ENCODE results near the gene NFAT5.
A peak's percentile ranks its signal among the peaks of the same experiment; 100 is the strongest.

The NFAT5 gene

DNA sequence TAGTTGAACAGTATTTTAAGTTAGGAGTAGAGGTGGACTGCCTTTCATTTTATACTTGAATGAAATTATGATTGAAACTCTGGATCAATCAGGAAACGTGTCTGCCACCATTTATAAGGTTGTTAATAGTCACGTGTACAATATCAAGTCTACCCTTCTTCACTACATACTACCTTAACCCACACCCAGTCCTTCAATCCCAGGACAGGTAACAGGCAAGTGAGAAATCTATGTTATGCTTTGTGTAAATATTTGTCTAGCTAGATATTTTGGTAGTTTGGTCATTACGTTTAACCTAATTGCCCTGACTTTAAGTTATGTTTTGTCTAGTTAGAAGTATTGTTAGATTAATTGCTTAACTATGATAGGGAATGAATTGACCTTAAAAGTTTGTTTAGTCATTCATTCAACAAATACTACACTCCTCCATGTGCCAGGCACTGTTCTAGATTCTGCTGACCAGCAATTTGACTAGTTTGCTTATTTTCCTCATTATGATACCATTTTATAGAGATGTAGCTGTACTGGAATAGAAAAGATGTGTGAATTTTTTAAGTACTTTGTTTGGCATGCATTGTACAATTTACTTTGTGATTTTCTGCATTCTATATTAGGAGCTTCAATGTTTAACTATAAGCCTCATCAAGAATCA, 88.6 kb downstream of the NFAT5 start:
- DNase-seq, result no peak

DNA sequence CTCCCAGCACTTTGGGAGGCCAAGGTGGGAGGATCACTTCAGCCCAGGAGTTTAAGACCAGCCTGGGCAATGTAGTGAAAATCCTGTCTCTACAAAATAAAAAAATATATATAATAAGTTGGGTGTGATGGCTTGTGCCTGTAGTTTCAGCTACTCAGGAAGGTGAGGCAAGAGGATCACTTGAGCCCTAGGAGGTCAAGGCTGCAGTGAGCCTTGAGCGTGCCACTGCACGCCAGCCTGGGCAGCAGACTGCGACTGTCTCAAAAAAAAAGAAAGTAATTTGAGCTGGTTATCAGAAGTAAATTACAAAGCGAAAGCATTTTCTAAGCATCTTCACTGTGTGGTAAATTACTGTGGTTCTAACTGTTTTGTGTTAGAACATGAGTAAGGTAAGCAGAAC, 94.4 kb downstream of the NFAT5 start:
- DNase-seq, result no peak

DNA sequence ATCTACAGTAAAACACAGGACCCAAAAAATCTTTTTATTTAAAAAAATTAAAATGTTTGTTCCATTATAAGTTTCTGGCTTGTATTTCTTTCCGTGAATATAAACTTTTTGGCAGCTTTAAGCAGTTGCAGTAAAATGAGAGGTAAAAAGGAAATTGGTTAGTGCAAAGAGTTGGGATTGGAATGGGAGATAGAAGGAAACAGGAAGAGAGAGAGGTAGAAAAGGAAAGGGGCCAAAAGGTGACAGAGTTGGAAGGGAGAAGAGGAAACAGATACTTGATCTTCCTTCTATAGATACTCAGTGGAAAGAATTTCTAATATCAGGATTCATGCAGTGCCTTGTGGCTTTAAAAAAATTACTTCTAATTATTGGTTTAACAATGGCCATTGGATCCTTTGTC, 97.1 kb downstream of the NFAT5 start:
- no peak for DNase-seq

DNA sequence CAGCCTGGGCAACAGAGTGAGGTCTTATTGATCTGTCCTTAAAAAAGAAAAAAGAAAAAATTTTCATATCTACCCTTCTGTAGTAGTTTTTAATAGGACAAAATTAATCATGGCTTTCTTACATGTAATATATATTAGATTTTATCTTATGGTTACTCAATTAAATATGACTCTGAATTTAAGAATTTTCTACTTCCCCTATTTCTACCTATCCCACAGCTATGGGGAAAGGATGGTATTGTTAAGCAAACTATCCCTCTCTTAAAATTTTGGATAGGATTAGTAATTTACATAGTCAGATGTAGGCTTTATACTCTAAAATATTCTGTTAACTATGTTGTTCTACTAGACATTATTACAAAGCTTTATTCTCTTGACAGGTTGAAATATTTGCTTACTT, 98.1 kb downstream of the NFAT5 start:
- no peak for DNase-seq

DNA sequence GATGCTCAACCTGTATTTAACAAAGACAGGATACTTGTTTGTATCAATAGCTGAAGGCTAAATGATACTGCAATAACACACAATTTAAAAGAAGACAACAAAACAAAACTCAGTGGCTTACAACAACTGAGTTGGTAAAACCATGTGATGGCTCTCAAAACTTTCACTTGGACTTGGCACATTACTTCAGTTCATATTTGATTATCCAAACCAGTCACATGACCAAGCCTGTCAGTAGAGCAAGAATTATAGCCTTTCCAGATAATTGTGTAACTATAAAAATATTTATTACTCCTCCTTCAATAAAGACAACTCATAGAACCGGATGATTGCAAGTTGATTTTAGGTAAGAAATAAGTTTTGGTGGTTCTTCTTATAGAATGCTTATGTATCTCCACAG, 103.8 kb downstream of the NFAT5 start:
- no peak for DNase-seq

DNA sequence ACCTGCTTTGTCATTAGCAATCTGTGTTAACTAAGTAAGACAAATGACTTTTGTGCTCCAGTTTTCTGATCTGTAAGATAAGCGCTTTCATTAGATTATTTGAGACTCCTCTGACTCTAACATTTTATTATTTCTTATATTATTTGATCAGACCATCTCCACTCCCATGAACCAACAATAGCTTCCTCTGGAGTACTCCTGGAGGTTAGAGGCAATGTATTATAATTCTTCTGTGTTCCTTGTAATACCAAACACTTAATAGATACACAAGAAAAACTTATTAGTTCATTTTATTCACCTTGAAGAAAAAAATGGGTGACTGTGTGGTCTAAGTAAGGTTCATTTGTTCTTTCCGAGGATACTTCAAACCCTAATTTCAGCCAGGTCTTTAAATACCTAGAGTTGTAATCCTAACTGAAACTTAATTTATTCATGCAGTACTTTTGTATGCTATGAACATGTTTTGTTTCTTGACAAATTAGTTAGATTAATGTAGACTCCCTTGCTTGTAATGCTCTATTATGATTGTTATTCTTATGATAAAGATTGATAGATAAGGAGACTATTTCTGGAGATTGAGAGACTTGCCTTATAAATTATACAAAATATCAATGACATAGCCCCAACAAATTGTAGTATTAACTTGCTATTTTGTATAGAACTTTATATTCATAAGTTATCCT, 106.7 kb downstream of the NFAT5 start:
- DNase-seq, result no peak

DNA sequence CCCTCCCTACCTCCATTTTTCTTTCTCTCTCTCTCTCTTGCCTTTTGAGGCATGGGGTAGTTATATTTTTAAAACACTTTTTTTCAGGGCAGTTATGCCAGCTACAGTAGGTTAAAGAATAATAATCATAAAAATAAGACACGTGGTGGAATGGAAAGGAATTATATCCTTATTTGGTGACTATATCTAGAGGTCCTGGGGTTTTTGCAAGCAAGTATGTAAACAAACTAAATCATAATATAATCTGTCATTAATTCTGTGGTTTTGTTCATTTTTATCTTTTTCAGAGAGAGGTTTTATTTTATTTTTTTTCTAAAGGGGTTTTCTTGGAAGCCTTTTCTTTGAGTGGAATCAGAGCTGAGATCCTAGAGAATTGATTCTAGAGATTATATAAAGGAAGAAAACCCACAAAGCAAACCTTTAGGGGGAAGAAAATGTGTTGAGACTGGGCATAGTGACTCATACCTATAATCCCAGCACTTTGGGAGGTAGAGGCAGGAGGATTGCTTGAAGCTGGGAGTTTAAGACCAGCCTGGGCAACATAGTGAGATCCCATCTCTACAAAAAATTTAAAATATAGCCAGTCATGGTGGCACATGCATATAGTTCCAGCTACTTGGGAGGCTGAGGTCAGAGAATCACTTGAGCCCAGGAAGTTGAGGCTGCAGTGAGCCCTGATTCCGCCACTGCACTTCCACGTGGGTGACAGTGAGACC, 107.4 kb downstream of the NFAT5 start:
- no peak for DNase-seq

DNA sequence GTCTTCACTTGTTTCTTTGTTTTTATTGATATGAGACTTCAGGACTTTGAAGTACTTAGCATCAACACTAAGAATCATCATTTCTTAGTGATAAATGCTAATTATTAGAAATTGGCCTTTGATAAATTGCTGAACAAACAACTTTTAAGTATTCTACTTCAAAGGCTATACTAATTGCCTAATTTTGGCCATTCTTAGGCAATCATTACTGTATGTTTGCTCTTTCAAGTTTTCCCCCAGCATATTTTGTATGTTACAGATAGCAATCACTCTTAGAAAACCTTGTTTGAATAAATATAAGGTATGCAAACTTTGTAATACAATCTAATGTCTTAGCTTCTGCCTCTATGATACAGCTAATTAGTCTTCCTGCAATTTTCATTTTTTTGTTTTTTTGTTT, 114.6 kb downstream of the NFAT5 start:
- no peak for DNase-seq

DNA sequence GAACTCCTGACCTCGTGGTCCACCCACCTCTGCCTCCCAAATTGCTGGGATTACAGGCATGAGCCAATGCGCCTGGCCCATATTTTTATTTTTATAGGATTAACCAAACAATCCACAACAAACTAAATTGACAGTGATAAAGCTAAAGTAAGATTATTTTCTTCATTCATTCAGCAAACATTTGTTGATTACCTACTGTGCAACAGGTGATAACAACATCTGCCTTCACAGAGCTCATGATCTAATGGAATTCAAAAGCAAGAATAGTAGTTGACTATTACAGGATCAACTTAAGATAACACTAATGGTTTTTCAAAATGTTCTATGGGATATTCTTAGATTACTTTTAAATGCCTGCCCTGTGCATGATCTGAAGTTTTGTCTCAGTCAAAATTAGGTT, 122.8 kb downstream of the NFAT5 start:
- DNase-seq, result no peak

DNA sequence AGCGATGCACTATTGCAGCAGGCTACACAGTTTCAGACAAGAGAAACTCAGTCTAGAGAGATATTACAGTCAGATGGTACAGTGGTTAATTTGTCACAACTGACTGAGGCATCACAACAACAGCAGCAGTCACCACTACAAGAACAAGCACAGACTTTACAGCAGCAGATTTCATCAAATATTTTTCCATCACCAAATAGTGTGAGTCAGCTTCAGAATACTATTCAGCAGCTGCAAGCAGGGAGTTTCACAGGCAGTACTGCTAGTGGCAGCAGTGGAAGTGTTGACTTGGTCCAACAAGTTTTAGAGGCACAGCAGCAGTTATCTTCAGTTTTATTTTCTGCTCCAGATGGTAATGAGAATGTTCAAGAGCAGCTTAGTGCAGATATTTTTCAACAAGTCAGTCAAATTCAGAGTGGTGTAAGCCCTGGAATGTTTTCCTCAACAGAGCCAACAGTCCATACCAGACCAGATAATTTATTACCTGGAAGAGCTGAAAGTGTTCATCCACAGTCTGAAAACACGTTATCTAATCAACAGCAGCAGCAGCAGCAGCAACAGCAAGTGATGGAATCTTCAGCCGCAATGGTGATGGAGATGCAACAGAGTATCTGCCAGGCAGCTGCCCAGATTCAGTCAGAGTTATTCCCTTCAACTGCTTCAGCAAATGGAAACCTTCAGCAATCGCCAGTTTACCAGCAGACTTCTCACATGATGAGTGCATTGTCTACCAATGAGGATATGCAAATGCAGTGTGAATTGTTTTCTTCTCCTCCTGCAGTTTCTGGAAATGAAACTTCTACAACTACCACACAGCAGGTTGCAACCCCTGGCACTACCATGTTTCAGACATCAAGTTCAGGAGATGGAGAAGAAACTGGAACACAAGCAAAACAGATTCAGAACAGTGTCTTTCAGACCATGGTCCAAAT, 126.5 kb downstream of the NFAT5 start:
- DNase-seq, result no peak

DNA sequence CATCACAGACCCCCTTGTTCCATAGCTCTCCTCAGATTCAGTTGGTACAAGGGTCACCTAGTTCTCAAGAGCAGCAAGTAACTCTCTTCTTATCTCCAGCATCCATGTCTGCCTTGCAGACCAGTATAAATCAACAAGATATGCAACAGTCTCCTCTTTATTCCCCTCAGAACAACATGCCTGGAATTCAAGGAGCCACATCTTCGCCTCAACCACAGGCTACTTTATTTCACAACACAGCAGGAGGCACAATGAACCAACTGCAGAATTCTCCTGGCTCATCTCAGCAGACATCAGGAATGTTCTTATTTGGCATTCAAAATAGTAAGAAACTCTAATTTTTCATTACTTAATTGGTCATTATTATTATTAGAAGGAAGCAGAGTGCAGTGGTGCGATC, 128.2 kb downstream of the NFAT5 start:
- no peak for DNase-seq

DNA sequence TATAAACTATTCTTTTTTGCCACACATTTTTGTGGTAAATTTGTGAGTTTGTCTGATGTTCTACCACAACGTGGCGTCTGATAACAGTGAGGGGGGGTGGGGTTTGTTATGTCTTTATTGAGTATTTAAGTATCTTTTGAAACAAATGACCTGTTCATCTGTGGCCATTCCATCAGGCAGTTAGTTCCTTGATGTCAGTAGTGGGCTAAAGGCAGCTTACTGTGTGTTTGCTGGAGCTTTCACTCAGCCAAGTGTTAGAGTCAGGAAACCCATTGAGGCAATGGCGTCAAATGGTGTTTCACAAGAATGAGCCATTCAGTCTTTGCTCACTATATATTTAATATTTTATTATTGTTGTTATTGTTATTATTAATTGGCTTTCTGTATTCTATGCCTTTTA, 132.6 kb downstream of the NFAT5 start:
- DNase-seq, result no peak

DNA sequence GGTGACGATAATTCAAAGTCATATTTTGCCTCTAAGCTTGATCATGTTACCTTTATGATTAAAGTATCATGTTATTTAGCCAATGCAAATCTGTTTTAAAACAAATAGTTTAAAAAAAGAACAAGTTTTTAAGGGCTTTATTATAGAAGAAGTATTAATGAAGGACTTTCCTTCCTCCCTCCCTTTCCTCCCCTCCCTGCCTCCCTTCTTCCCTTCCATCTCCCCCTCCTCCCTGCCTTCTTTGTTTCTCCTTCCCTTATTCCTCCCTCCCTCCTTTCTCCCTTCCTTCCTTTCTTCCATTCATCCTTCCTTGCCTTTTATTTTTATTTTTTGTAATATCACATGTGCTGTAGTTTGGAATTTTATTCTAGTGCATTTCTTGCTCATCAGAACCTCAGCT, 134.1 kb downstream of the NFAT5 start:
- no peak for DNase-seq

DNA sequence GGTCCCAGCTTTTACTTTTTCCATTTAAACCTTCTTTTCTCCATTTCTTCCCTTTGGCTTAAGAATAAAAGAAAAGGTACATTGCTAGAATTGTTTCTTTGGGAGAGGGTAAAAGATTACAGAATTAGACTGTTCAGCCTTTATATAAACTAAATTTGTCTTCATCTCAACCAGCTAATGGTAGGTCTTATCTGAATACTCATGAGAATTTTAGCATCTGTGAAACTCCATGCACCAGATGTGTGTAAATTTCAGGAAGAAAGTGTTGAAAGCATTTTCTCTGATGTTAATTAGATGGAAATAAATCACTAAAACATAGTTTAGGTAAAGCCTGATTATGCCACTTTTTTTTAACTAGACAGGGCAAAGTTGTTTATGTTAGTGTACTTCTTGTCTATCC, 135.7 kb downstream of the NFAT5 start:
- no peak for DNase-seq

DNA sequence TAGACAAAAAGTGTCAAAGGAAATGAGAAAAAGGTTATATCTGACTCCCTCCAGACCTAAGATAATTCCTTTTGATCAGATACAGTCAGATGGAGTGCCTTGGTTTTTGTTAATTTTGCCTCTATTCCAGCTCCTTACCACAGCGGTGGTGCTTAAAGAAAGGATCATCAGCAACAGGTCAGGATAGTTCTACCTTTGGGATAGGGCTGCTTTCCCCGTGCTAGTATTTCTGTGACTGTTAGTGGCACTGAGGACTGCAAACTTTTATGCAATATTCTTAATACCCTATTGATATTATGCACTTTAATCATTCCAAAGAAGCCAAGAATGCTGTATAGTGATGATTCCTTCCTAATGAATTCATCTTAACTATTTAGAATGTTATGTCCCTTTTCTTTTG, 136.1 kb downstream of the NFAT5 start:
- DNase-seq, result no peak

DNA sequence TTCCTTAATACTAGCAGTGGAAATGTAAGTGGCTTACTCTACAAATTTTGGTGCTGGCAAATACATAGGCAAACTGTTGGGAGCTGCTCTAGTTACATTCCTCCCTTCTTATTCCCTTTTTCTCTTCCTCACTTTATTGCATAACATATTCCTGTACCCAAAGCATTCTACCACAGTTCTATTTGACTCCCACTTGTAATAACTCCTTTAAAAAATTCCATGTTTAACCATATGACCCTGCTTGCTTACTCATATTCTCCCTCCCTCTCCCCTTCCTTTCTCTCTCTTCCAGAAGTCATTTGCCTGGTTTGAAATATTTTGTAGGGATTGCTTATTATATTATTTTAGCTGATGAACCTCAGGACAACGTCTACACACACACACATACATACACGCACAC, 137.9 kb downstream of the NFAT5 start:
- no peak for DNase-seq

DNA sequence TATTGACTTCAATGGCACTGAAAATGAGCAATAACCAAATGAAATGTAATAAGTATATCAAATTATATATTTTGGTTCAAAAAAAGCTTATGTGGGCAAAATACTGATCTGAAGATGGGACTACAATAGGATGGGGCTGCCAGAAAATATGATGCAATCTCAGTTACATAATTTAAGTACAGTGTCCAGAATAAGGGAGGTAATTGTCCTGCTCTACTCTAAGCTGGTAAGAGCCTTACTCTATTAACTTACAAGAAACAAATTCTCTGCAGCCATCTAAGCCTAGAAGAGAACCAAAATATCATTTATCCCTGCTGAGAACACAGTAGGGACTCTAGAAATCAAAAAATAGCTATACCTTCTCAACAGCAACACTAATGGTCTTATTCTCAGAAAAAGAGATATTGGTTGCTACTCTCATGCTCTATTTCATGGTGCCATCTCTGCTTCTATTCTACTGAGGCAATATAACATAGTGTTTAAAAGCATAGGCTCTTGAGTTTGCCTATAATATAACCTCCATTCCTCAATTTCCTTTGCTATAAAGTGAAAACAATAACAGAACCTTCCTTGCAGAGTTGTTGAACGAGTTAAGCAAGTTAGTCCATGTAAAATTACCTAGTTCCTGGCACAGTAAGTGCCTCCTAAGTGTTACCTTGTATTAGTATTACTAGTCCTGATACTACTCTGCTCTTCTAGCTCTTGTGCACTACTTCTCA, 140.6 kb downstream of the NFAT5 start:
- DNase-seq, result no peak

DNA sequence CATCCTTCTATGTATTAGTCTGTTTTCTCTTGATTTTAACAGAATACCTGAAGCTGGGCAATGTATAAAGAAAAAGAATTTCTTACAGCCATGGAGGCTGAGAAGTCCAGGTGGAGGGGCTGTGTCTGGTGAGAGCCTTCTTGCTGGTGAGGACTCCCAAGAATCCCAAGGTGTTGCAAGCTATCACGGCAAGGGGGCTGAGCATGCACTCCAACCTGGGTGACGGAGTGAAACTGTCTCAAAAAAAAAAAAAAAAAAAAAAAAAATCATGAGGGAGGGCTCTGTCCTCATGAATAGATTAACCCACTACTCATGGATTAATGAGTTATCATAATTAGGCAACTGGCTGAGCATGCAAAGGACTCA, 141.2 kb downstream of the NFAT5 start:
- no peak for DNase-seq

DNA sequence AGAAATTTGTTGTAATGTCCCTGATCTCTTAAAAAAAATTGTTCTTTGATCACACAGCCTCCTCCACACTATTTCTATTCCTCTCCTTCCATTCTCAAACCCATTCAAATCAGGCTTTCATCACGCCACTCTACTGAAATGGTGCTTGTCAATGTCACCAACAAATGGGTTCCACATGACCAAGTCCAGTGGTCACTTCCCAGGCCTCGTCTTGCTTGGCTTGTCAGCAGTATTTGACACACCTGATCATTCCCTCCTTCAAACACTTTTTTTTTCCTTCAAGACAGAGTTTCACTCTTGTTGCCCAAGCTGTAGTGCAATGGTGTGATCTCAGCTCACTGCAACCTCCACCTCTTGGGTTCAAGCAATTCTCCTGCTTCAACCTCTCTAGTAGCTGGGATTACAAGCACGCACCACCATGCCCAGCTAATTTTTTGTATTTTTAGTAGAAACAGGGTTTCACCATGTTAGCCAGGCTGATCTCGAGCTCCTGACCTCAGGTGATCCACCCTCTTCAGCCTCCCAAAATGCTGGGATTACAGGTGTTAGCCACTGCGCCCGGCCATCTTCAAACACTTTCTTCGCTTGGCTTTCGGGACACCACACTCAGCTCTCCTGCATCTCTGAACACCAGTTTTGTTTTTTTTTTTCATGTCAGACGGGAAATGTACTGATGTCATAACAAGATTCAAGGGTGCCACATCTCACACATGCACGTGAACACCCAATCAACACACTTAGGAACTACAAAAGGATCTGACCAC, 142.3 kb downstream of the NFAT5 start:
- DNase-seq, result no peak

DNA sequence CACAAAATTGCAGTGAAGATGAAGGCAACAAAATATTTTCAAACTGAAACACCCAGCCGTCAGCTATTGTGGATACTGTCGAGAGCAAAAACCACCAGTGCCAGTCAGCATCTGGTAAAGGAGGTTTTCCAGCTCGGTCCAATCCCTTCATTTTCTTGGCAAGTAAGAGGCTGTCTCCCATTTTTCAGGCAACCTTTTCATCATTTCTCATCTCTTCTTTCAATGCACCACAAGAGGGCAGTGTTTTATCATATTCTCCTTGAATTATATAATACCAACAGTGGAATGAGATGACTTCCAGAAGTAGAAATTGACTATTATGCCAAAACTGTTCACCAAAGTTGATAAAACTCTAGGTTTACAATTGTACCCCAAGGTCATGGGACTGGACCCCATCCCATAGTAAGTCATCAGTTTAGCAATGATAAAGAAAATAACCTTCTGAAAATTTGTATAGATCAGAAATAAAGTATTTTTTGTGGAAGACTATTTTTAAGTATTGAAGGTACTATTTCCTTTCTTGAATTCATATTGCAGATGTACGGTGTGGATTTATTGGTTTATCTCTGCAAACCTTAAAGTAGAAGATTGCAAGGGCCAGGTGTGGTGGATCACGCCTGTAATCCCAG, 143.8 kb downstream of the NFAT5 start:
- peak; percentile 18 for DNase-seq

DNA sequence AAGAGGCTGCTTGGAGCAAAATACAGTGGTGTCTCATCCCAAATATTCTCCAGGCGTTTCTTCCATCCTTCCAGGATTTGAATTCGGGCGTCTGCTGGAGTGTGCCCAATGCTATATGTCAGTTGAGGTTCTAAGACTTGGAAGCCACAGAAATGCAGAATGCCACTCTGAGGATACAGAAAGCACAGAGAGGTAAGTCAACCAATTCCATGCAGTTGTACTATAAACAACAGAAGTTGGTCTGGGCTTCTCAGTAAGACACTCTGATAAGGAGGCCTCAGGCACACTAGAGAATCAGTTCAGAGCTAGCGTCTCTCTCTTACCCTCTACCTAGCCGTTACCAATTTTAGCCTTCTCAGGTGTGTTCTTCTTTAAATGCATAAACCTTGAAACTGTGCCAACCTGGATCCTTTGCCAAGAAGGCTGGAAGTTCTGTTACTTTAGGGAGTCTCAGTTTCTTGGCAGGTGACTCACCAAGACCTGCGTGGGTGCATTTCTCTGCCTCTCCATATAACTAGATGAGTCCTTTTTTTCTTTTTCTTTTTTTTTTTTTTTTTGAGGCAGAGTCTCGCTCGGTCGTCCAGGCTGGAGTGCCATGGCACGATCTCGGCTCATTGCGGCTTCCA, 145.5 kb downstream of the NFAT5 start:
- no peak for DNase-seq
